HG02981 (cell line): ENCODE measurements around the gene GNG14.
"Not testable (repeated sequence)": the region's sequence is repeated elsewhere in the genome, so short reads cannot be mapped to it uniquely, and the experiment has no call there.

Experiments used
- ATAC-seq: cut with Tn5 transposase; IDR thresholded peaks from one replicate; pipeline ENCODE4 v1.9.1; 2021; ENCODE audit warnings: mild to moderate bottlenecking, moderate library complexity; ENCODE audit not compliant: unreplicated experiment

Gene GNG14

DNA sequence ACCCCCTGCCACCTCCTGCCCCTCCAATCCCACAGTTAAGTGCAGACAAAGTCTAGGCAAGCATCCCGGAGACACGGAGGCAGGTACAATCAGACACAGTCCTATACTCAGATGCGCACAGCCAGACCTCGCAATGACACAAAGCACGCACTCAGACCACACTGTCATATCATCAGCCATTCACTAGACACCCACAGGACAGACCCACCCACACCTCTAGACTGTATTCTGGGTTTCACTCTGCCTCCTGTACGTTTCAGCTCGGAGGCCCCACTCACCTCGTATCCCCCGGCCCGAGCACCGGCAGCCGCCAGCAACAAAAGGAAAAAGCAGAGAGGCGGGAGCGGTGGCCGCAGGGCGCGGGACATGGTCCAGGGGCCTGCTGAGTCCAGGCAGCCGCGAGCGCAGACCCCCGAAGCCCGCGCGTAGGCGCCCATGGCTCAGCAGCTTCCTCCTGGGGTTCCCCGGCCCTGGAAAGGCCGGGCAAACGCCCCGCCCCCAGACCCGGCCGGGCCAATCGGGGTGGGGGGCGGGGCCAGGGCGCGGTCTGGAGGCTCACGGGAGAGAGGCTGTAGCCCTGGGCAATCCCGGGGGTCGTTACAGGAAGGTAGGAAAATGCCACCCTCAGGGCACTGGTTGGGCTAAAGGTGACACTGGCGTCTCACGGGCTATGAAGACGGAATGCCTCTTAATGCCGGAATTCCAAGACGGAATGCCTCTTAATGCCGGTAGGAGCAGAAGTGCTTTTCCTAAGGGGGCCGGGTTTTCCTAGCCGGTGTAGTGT is 21.3 kb upstream of the GNG14 start, which contains the start of the genes MAN2B1 and WDR83:
MAN2B1 (minus strand) TSS at position 478 of the 784 bp plus-strand sequence; CDS start at position 437, 41 bp downstream.
WDR83 (plus strand) TSS at position 543 of the 784 bp plus-strand sequence. CDS start 2,984 bp downstream, outside the sequence.
- ATAC-seq, result peak; percentile 44

DNA sequence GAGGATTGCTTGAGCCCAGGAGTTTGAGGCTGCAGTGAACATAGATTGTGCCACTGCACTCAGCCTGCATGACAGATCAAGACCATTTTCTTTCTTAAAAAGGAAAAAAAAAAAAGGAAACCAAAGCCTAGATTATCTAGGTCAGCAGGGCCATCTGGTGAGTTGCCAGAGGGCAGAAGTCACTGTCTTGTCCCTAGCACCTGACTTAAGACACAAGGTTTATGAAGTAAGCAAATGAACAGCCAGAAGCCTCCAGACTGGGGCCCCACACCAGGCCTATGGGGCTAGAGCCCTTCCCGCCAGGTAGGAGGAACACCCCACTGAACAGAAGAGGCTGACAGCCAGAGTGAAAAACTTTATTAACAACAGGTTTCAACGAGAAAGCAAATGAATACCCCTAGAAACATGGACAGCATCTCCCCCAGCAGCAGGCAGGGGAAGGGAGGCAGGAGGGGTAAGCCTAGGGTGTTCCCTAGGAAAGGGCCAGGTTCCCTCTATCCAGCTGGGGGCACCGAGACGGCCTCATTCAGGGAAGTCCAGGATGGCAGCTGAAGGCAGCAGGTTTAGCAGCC is 20.0 kb upstream of the GNG14 start:
- ATAC-seq, result no peak

DNA sequence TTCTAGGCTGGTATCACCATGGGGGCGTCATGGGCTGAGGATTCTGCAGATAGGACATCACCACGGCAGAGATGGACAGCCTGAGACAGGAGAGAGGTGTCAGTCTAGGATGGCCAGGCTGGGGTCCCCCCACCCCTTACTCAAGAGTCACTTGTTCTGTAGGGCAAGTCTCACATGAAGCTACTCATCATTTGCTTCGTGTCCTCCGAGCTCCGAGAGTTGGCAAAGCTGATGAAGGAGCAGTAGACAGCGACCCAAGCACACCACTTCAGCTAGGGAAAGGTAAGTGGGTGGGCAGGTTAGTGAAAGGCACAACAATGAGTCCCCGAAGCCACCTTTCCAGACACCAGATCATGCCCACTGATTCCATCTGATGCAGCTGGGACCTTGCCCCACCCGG is 19.5 kb upstream of the GNG14 start:
- no peak for ATAC-seq

DNA sequence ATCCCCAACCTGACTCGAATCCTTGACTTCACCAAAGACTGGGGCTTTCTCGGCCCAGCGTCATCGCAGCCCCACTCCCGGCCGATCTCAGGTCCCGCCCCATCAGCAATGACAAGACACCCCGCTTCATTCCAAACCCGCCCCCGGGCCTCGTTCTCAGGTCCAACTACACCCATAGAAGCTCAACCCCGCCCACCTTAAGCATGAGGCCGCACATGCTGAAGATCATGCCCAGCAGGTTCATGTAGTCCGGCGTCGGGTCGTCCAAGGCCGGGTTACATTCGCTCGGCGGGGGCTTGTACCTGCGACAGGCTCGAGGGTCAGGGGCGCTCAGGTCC is 18.9 kb upstream of the GNG14 start:
- no peak for ATAC-seq

DNA sequence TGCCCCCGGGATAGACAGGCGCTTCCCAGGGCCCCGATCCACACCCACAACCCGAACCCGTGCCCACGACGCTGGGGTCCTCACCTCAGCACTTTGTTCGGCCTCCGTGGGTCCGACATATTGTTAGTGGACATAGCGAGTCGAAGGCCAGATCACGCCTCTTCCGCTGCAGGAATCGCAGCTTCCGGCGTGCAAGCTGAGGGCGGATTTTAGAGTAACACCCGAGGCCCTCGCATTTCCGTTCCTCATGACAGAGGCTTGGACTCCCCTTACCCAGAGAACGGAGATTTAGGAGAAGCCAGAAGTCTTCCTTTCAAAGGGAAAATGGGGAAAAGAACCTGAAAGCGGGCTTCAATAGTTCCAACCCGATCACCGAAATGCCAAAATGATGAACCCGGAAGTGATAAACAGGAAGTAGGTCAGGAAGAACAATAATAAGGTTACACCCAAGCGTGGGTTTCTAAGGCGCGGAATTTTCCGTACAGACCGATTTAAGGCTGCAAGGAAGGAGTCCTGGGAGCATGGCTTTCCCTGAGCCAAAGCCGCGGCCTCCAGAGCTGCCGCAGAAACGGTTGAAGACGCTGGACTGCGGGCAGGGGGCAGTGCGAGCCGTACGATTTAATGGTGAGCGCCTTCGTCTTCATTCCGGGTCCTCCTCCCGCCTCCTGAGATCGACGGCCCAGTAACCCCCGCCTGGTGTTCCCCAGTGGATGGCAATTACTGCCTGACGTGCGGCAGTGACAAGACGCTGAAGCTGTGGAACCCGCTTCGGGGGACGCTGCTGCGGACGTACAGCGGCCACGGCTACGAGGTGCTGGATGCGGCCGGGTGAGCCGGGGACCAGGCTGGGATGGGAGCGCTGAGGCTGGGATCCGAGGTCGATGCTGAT is 18.3 kb upstream of the GNG14 start:
- no peak for ATAC-seq

DNA sequence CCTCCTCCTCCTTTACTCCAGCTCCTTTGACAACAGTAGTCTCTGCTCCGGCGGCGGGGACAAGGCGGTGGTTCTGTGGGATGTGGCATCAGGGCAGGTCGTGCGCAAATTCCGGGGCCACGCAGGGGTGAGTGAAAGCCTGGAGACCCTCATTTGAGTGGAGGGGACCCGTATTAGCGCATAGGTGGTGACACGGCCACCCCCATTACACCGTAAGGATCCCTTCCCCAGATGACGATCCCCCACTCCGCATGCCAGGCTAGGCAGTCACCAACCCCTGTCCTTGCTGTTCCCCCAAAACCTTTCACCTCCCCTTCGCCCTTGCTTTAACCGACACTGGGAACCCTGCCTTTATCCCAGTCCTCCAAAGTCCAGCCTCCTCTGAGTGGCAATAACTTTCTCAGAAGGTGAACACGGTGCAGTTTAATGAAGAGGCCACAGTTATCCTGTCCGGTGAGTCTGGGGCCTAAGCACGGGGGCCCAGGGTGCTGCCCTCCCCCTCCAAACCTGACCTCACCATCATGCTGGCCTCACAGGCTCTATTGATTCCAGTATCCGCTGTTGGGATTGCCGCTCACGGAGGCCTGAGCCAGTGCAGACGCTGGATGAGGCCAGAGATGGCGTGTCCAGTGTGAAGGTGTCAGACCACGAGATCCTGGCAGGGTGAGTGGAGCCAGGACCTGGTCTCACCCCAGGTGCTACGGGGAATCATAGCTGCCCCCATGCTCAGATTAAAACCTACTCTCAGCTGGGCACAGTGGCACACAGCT is 17.5 kb upstream of the GNG14 start:
- ATAC-seq, result no peak

DNA sequence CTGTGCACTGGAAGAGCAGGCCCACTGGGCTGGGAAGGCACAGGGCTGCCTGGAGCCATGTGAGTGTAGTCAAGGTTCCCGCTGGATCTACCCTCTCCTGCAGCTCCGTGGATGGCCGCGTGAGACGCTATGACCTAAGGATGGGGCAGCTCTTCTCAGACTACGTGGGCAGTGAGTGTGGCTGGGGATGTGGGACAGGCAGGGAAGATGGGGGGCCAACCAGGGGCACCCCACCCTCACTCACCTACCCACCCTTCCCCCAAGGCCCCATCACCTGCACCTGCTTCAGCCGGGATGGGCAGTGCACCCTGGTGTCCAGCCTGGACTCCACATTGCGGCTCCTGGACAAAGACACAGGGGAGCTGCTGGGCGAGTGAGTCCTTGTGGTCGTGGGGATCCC is 15.1 kb upstream of the GNG14 start:
- no peak for ATAC-seq

DNA sequence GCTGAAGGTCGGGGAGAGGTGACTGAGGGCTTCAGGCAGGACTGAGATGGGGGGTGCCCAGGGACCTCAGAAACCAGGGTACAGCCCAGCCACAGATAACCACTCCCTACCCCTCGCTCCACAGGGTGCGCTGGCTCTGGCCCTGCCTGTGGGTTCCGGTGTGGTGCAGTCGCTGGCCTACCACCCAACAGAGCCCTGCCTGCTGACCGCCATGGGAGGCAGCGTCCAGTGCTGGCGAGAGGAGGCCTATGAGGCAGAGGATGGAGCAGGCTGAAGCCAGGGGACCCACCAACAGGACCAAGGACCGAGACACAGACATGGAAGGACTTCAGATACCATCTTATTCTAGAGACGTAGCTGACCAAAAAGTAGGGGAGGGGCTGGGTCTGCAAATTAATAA is 12.4 kb upstream of the GNG14 start:
- ATAC-seq, result no peak

DNA sequence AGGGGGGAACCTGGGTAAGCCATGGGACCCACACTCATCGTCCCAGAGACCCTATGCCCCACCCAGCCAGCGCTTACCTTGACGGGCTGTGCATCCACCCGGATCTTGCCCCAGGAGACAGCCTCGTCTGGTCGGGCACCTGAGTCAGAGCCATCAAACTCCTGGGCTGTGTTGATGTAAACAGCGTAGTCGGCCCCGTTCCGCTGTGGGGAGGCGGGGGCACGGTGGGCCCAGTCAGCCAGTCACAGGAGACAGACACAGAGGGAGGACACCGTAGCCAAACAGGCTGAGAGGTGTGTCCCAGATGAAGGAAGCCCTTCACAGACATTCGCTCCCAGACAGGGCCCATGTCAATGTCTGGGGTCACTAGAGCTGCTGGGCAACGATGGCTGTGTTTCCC is 11.9 kb upstream of the GNG14 start:
- ATAC-seq, result no peak

DNA sequence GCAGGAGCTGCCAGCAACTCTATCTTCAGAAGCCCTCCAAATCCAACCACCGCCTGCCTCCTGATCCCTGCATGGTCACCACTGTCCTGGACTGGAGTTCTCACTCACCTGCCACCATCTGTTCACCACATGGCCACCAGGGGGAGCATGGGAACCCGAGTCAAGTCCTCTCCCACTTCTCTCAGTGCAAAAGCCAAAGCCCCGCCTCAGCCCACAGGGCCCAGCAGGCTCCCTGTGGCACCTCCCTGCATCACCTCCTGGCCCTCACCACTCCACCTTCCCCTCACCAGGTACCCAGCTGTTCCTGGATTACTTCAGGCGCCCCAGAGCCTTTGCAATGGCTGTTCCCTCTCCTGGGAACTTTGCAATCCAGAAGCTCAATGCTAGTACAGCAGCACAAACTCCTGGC is 11.4 kb upstream of the GNG14 start:
- ATAC-seq, result no peak

DNA sequence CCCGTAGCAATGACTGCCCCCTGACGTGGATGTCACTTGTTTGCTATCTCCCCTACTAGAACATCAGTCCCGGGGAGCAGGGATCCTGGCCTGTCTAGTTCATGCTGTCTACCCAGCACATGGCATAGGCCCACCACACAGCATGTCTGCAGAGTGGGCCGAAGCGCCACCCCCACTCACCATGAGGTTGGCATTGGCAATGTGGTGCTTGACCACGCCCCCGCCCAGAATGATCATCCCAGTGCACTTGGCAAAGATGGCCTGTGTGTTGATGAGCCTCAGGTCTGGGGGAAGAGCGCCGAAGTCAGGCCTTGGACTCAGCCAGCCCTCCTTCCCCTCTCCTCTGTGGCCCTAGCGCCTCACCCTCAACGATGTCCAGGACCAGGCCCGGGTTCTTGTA is 10.9 kb upstream of the GNG14 start:
- no peak for ATAC-seq

DNA sequence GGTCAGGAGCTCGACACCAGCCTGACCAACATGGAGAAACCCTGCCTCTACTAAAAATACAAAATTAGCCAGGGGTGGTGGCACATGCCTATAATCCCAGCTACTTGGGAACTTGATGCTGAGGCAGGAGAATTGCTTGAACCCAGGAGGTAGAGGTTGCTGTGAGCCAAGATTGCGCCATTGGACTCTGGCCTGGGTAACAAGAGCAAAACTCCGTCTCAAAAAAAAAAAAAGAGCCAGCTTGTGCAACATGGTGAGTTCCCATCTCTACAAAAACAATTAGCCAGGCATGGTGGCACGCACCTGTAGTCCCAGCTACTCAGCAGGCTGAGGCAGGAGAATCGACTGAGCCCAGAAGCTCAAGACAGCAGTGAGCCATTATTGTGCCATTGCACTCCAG is 9.8 kb upstream of the GNG14 start:
- not testable (repeated sequence) for ATAC-seq

DNA sequence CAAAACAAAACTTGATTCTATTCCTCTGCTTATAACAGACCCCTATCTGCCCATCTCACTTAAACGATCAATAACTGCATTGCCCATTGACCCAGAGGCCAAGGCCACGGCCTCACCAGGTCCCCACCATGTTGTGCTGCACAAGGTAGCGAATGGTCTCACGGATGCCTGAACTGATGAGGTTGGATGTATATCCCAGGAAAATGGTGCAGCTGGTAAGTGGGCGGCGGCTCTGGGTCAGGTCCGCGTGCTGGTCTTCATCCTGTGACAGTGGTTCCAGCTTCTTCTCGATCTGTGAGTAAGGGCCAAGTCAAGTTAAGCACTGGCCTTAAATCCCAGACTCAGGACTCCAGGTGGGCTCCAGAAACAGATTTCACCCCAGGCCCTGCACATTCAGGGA is 7.8 kb upstream of the GNG14 start:
- ATAC-seq, result no peak

DNA sequence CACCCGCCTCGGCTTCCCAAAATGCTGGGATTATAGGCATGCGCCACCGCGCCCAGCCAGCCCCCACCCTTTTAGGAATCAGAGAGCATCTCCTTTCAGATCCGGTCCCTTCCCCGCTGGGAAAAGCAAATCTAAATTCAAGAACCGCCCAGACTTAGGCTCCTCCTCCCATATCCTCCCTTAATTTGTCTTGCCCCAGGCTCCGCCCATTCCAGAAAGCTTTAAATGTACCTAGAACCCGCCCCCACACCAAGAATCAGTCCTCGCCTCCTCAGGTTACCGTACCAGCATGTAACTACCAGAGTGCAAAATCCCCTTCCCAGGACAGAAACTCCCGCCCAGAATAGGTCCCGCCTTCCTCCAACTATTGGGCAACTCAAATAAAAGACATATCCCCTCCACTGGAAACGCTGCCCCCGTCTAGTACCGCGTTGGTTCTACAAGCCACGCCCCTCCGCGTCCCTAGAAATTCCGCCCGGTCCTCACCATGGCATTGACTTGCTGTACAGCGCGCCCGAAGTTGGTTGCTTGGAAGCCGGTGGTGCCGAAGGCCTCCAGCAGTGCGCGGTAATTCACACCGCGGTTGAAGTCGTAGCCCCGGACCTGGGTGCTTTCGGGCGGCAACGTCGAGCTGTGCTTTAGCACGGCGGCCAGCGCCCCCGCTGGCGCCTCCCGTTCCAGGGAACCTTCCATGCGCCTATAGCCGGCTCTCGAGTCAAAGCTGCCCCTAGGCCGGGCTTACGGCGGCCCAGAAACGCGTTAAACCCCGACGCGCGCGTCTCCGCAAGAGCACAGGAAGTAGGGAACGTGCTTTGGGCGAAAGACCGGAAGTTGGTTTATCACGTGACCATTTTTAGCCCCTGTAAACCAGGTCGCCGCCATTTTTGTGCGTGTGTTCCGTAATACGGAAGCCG is 6.5 kb upstream of the GNG14 start, which contains the start of gene DHPS:
DHPS (minus strand) TSS at position 807 of the 914 bp plus-strand sequence; CDS start at position 693, 114 bp downstream.
- peak; percentile 58 for ATAC-seq

DNA sequence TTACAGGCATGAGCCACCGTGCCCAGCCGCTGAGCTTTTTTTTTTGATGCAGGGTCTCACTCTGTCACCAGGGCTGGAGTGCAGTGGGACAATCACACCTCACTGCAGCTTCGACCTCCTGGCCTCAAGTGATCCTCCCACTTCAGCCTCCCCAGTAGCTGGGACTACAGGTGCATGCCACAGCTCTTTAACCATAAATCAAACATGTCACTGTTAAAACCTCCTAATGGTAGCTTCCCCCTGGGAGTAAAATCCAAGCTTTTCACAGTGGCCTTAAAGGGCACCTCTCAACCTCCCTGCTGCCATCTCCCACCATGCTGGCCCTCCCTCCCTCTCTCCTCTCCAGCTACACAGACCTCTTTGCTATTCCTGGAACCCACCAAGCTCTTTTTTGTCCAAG is 2.0 kb upstream of the GNG14 start:
- ATAC-seq, result no peak

DNA sequence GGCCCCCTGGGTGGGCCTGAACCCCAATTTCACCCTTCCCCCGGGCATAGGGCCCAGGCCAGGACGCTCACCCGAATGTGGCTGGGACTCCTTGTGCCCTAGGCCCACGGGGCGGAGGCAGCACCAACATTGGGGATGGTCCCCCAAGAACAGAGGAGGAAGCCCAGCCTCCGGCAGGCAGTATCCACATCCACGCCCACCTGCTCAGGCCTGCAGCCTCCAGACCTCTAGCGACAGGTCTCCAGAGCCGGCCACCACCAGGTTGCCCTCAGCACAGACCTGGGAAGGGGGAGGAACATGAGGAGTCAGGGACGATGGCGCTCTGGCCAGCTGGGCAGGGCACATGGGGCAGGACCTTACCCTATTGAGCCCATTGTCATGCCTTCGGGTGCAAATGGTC is 1.2 kb downstream of the GNG14 start:
- no peak for ATAC-seq

DNA sequence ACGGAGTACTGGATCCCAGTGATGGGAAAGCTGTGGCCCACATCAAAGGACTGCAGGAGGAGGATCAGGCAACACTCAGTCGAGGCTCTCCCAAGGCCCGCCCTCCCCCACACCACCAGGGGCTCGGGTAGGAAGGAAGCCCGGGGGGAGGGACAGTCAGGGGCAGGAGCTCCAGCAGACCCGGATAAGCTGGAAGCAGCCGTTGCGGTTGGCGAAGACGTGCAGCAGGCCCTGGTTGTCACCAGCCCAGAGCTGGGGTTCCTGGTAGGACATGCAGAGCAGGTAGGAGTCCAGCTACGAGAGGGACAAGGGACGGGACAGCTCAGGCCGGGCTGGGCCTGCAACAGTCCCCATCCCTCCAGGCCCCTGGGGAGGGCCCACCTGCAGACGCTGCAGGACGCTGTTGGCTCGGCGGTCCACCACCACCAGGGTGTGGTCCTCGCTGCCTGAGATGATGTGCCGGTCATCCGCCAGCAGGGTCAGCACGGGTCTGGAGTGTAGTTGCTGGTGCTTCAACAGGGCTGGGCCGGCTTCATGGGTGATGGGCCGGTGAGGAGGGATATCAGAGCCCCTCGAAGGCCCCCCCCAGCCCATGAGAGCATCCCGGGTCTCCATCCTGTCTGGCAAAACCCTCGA is 1.9 kb downstream of the GNG14 start:
- no peak for ATAC-seq

DNA sequence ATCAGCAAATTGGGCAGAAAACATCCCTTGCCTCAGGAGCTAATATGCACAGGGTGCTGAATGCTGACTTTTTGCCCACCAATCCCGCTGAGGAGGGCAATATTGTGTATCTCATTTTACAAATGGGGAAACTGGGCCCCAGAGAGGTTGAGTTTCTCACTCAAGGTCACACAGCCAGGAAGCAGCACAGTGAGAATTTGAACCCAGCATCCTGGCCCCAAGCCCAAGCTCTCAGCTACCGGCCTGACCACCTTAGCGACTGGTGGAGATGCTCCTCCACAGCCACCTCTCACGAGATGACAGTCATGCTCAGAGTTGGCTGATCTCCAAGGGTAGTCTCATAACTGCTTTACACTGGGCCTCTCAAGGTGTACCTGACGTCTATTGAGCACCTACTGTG is 5.2 kb downstream of the GNG14 start:
- ATAC-seq, result no peak

DNA sequence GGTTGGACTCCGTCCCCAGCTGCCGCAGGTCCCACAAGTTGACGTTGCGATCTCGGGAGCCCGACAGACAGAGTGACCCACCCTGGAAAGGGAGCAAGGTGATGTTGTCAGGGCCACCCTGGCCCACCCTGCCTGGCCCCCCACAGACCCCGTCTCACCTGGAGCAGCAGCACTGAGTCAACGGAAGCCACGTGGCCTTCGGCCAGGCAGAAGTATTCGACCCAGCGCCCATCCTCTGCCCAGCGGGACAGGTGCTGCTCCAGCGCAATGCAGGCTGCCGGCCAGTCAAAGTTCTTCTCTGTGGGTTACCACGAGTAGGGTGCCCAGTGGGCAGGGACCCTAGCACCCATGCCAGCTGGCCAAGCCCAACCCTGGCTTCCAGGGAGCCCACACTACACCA is 6.8 kb downstream of the GNG14 start:
- ATAC-seq, result no peak
